Measurements from ENCODE around the gene TIMM8B. TPM values are rescaled to one million over a fixed set of nuclear protein-coding genes. Genes with fewer than 3 reads are reported as not detected.
"Not testable (repeated sequence)": the region's sequence is repeated elsewhere in the genome, so short reads cannot be mapped to it uniquely, and the experiment has no call there.

TIMM8B gene
- 100 to 1,000 TPM in 2 of 3 donors, 10 to 100 TPM in 1; 45.3 to 118 (median 118) TPM for polyA plus RNA-seq

- 0 to 1% (median 0%) methylated on average over 45 of the region's 45 CpGs for WGBS, 3 donors
- H3K27ac ChIP-seq (ENCODE audit: low read depth, low read length): no peak within 1 kb of the TSS
These were observed at the start of gene TIMM8B, which contains the start of gene SDHD for GRCh38 chr11:112086422-112087191. Gene TIMM8B, minus strand, starts transcription at chr11:112086756. Its CDS starts 33 bp downstream, at chr11:112086723. Gene SDHD, plus strand, starts transcription at chr11:112086873. Its CDS starts 35 bp downstream, at chr11:112086908.

GRCh38 chr11:112134473-112134872 lies 47.9 kb upstream of the TIMM8B start:
- no peak overlapping the region for H3K27ac ChIP-seq (ENCODE audit: low read depth, low read length)
- WGBS, 3 donors: 80 to 93% (median 85%) methylated on average over 3 of the region's 4 CpGs

DNA sequence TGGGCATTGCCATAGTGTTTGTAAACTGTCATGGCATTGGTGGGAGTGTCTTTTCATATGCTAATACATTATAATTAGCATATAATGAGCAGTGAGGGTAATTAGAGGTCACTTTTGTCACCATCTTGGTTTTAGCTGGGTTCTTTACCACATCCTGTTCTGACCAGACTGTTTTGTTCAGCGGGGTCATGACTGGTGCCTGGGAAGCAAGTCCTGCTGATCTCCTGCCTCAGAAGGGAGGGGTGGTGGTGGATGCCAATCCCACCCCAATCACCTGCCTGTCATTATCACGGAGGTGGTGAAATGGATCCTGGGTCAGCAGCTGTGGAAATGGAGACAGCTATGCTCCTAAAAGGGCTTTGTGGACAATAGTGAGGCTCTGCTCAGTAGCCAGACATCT lies 46.2 kb upstream of the TIMM8B start:
- H3K27ac ChIP-seq (ENCODE audit: low read depth, low read length): no peak overlapping the region
- WGBS, 3 donors: 59 to 85% (median 59%) methylated on average over 2 of the region's 2 CpGs

DNA sequence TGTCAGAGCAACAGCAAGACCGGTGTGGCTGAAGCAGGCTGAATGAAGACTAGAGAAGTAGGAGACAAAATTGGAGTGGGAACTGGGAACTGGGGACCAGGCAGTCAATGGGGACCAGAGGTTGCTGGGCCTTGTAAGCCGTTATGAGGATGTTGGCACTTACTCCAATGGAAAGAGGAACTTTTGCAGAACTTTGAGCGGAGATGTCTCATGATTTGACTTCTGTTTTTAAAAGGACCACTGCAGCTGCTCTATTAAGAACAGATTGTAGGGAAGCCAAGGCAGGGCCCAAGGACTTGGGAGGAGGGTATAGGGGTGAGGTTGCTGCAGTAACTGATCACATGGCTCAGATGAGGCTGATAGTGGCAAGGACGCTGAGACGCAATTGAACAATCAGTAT lies 43.1 kb upstream of the TIMM8B start:
- 58 to 79% (median 67%) methylated on average over 5 of the region's 5 CpGs for WGBS, 3 donors
- no peak overlapping the region for H3K27ac ChIP-seq (ENCODE audit: low read depth, low read length)

DNA sequence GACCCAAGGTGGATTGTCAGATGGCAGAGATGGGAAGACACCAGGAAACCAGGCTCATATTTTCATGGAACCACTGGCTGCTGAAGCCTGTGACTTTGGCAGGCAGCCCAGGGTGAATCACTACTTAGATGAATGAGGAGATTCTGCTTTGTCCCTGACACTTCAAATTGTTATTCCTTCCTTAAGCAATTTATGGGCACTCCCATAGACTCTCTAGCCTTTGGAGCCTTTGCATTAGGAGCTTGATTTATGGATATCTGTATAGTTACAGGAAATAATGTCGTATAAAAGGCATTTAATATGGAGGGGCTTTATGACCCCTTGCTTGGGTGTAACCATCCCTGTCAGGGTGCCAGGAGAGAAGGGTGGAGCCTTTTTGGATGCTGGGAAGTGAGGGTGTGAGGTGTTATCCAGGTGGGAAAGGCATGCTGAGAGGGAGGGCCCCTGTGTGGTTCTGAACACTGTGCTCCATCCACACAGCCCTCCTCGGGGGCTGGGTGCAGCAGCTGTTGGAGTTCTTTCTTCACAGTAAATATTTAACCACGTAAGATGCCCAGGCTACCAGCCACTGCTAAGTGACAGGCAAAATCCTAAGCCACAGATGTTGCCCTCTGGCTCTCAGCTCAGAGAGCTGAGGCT lies 42.0 kb upstream of the TIMM8B start:
- no peak overlapping the region for H3K27ac ChIP-seq (ENCODE audit: low read depth, low read length)
- WGBS, 3 donors: 56 to 64% (median 61%) methylated on average over 3 of the region's 3 CpGs

DNA sequence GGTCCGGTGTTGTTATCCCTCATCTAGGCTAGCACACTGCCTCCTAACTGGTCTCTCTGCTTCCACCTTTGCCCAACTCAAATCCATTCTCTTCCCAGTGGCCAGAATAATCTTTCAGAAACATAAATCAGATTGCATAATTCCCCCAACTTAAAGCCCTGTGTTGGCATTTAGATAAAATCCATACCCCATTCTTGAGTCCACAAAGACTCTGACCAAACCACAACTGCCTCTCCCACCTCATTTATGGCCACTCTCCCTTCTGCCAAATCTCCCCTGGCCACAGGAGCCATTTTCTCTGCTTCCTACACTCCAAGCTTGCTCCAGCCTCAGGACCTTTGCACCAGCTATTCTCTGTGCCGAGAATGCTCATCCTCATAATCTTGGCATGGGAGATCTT lies 40.5 kb upstream of the TIMM8B start:
- 95 to 96% (median 95%) methylated on average over 2 of the region's 2 CpGs for WGBS, 3 donors
- no peak overlapping the region for H3K27ac ChIP-seq (ENCODE audit: low read depth, low read length)

GRCh38 chr11:112123129-112123528 lies 36.6 kb upstream of the TIMM8B start:
- no peak overlapping the region for H3K27ac ChIP-seq (ENCODE audit: low read depth, low read length)
- 67 to 84% (median 69%) methylated on average over 4 of the region's 4 CpGs for WGBS, 3 donors

DNA sequence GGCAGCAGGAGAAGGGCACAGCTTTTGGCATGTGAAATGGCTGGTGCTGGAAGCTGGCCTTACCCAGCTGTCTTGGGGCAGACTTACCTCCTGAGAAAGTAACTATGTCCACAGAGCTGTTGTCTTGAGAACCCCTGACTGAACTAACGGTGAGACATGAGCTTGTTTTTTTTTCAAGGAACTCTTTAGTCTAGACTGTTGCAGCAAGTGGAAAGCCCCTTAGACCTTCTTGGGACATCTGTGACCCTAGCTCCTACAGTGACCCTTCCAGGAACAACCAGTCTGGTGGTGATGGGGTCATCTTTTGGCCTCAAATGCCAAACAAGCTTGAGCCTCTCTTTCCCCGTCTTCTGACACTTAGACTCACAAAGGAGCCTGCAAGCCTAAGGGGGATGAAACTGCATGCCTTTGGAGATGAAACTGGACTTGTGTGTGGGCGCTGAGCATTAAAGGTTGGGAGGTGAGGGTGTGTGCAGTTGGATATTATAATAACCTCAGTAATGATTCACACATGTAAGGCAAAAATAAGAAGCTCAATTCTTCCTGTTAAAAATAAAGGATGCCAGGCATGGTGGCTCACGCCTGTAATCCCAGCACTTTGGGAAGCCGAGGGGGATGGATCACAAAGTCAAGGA lies 35.5 kb upstream of the TIMM8B start:
- no peak overlapping the region for H3K27ac ChIP-seq (ENCODE audit: low read depth, low read length)
- 93 to 96% (median 94%) methylated on average over 5 of the region's 5 CpGs for WGBS, 3 donors

DNA sequence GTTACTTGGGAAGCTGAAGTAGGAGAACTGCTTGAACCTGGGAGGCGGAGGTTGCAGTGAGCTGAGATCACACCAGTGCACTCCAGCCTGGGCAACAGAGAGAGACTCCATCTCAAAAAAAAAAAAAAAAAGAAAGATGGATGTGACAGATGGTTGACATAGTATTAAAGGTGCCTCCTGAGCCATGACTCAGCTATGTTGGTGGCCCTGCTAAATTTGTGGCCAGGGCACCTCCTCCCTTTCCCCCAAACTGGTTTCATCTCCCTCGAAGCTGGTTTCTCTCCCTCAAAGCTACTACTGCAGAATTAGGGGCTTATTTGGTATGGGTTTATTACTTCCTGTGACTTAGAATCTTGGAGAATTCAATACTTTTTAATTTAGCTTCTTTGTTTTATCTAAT lies 31.6 kb upstream of the TIMM8B start:
- WGBS, 3 donors: 74 to 89% (median 82%) methylated on average over 2 of the region's 2 CpGs
- H3K27ac ChIP-seq (ENCODE audit: low read depth, low read length): no peak overlapping the region

DNA sequence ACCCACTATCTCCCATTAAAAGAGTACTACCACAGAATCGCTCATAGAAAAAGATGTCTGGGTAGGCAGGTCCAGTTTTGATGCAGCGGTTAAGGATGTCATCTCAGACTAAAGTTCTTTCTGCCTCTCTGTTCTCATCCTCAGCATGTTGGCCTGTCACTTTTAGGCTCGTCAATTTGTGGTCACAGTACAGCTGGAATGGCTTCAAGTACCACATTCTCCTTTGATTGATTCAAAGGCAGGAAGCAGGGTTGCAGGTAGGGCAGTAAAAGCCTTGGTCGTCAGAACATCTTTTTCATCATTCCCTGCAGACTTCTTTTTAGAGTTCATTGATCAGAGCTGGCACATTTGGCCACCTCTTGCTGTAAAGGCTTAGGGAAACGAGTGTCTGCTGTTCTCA lies 28.8 kb upstream of the TIMM8B start:
- no peak overlapping the region for H3K27ac ChIP-seq (ENCODE audit: low read depth, low read length)
- WGBS, 3 donors: 70 to 78% (median 75%) methylated on average over 5 of the region's 5 CpGs

DNA sequence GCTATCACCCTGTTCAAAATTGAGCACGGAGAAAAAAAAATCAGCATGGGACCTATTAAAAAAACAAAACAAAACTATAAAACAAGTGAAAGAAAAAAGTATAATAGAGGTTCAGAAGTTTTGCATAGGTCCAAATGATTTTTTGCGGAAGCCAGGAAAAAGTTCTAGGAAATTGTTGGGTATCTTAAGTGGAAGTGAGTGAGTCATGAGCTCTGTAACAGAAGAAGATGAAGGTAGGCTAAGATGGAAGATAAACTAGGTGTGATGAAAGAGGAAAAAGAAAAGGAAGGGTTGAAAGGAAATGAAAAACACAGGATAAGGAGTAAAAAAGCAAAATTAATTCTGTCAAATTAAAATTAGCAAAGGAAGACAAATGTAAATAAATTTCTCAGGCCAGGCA lies 27.9 kb upstream of the TIMM8B start:
- no peak overlapping the region for H3K27ac ChIP-seq (ENCODE audit: low read depth, low read length)
- WGBS, 3 donors: 94 to 96% (median 95%) methylated on average over 2 of the region's 2 CpGs

GRCh38 chr11:112113539-112114457 lies 27.2 kb upstream of the TIMM8B start:
- no peak overlapping the region for H3K27ac ChIP-seq (ENCODE audit: low read depth, low read length)
- 48 to 63% (median 61%) methylated on average over 6 of the region's 6 CpGs for WGBS, 3 donors

GRCh38 chr11:112106070-112106469 lies 19.5 kb upstream of the TIMM8B start:
- WGBS, 3 donors: 95 to 98% (median 96%) methylated on average over 8 of the region's 8 CpGs
- H3K27ac ChIP-seq (ENCODE audit: low read depth, low read length): no peak overlapping the region

GRCh38 chr11:112103446-112103845 lies 16.9 kb upstream of the TIMM8B start:
- 72 to 92% (median 81%) methylated on average over 6 of the region's 6 CpGs for WGBS, 3 donors
- no peak overlapping the region for H3K27ac ChIP-seq (ENCODE audit: low read depth, low read length)

DNA sequence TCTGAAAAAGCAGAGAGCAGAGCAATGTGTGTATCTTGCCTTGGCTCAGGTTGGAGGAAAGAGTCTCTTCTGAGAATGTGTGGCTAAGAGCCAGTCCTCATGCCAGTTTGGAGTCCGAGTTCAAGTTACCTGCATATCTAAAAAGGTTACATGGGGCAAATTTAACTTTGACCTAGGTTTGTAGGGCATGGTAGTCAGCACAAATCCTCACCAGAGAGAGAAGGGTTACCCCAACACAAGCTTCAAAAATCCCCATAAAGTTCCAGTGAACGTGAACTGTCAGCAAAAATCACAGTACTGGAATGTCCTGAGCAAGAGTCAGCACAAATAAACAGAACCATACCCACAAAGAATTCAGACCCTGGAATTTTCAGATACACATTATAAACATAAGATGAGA lies 13.9 kb upstream of the TIMM8B start:
- H3K27ac ChIP-seq (ENCODE audit: low read depth, low read length): no peak overlapping the region
- 59 to 76% (median 66%) methylated on average over 2 of the region's 2 CpGs for WGBS, 3 donors

DNA sequence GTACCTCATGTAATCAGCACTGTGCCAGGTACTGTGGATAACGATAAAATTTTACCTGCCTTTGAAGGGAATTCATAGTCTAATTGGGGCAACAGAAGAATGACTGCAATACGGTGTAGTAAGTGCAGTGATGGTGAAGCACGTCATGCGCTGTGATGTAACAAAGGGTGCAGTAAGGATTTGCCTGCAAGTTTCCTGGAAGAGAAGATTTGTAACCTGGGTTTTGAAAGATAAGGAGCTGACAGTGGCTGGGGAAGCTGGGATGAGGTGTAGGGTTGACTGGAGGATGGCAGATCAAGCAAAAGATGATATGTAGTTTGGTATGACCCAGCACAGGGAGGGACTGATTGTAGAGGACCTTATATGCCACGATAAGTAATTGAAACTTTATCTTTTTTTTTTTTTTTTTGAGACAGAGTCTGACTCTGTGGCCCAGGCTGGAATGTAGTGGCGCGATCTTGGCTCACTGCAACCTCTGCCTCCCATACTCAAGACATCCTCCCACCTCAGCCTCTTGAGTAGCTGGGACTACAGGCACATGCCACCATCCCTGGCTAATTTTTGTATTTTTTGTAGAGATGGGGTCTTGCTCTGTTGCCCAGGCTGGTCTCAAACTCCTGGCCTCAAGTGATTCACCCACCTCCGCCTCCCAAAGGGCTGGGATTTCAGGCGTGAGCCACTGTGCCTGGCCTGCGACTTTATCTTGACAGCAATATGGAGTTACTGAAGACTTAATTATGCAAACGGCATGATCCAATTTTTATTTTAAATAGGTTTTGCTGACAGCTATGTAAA lies 11.4 kb upstream of the TIMM8B start:
- 86 to 90% (median 87%) methylated on average over 11 of the region's 11 CpGs for WGBS, 3 donors
- H3K27ac ChIP-seq (ENCODE audit: low read depth, low read length): no peak overlapping the region

DNA sequence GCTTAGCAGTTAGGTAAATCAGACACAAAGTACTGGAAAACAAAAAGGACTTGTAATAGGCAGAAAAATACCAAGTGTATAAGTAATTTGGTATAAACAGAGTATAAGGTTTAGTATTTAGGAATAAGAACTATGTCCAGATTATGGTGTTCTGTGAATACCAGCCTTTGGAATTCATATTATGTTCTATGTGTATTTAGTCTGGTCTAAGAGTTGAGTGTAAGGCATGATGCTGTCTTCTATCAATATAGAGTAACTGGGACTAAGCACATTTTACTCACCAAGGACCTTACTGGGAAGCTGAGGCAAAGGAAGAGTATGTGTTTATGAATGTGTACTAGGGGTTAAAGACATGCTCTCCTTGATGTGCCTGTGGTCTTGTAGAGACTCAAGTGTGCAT lies 9.6 kb upstream of the TIMM8B start:
- no peak overlapping the region for H3K27ac ChIP-seq (ENCODE audit: low read depth, low read length)

DNA sequence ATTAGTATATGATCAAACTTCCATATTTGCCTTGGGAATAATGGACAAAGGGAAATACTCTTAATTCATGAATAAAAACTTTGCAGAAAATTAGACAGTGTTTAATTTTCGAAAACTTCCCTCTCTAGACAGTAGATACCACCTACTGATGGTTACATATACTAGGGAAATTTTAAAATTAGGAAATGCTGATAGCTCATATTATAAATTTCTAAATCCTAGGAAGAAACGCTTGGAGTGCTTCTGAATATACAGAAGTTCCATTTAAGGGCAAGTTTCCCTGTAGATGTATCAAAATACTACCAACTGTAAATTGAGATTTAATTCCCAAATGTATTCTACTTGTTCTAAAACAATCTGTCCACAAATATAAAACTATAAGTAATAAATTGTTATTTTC lies 8.7 kb upstream of the TIMM8B start:
- not testable (repeated sequence) for H3K27ac ChIP-seq (ENCODE audit: low read depth, low read length)
- WGBS, 3 donors: 90 to 97% (median 91%) methylated on average over 2 of the region's 2 CpGs

All from adipose tissue (tissue), 3 donors.